ENCODE results near the gene AURKAIP1.
A peak's percentile ranks its signal among the peaks of the same experiment; 100 is the strongest.

AURKAIP1 gene

DNA sequence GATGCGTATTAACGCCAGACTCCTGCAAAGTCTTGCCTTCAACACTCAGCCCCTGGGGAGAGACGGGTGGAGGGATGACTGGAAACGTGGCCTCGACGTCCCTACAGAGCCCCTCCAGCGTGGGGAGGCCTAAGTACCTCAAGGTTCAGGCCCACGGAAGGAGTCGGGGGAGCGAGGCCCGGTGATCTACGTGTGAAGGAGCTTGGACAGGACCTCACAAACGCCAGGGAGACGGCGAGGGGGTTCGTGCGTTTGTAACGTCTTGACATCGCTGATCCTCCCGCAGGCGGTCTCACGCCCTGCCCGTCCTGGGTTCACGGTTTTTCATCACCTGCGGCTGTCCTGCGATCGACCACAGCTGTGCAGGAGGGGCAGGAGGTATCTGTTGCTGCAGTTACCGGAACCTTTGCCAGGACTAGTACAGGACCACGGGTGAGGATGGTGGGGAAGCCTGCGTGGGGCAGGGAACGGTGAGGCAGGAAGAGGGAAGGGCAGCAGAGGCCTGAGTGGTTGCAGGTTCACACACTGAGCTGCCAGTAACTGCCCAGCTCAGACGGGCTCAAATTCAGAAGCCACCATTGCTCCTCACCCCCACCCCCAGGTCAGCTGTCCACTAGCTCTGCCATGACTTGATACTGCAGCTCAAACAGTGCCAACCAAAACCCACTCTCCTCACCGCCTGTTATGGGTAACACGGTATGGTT is 25.0 kb upstream of the AURKAIP1 start:
- peak overlapping the region; percentile 95 for H3K9ac ChIP-seq (ENCODE audit: low read length)
- DNase-seq: peak; percentile 35
- H3K79me2 ChIP-seq (ENCODE audit: low read length): peaks cover 82% of the 10 kb centered on the region
- peak overlapping the region; percentile 83 for H2AFZ ChIP-seq (ENCODE audit: low read length)
- H4K20me1 ChIP-seq (ENCODE audit: insufficient read depth, low read length): no peaks in the 10 kb centered on the region
- peaks cover 13% of the 10 kb centered on the region for H3F3A ChIP-seq (ENCODE audit: insufficient read depth, low read length)
- H3K9me3 ChIP-seq (replicated peaks; ENCODE audit: insufficient read depth, low read length): no peaks in the 10 kb centered on the region
- peaks cover 11% of the 10 kb centered on the region for H3K36me3 ChIP-seq (replicated peaks; ENCODE audit: insufficient read depth, low read length)
- H3K4me2 ChIP-seq (ENCODE audit: low read depth, low read length): peak overlapping the region; percentile 89
- no peak for TF ChIP-seq EZH2phosphoT487 (IDR thresholded peaks at IDR 0.05; ENCODE audit: low read length)
- TF ChIP-seq EZH2 (optimal IDR thresholded peaks at IDR 0.05; ENCODE audit: low read depth, low read length): no peak
- TF ChIP-seq, protein P1, sequence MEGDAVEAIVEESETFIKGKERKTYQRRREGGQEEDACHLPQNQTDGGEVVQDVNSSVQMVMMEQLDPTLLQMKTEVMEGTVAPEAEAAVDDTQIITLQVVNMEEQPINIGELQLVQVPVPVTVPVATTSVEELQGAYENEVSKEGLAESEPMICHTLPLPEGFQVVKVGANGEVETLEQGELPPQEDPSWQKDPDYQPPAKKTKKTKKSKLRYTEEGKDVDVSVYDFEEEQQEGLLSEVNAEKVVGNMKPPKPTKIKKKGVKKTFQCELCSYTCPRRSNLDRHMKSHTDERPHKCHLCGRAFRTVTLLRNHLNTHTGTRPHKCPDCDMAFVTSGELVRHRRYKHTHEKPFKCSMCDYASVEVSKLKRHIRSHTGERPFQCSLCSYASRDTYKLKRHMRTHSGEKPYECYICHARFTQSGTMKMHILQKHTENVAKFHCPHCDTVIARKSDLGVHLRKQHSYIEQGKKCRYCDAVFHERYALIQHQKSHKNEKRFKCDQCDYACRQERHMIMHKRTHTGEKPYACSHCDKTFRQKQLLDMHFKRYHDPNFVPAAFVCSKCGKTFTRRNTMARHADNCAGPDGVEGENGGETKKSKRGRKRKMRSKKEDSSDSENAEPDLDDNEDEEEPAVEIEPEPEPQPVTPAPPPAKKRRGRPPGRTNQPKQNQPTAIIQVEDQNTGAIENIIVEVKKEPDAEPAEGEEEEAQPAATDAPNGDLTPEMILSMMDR (IDR thresholded peaks at IDR 0.05; ENCODE audit: low read length): no peak
- H3K4me1 ChIP-seq (ENCODE audit: low read length): peaks cover 14% of the 10 kb centered on the region
- H3K9me2 ChIP-seq (replicated peaks; ENCODE audit: insufficient read depth, low read length): no peaks in the 10 kb centered on the region
- H3K4me3 ChIP-seq (ENCODE audit: low read length): peak overlapping the region; percentile 100
- H3K27me3 ChIP-seq (replicated peaks; ENCODE audit: insufficient read depth, low read length): no peaks in the 10 kb centered on the region
- peak overlapping the region; percentile 61; the same call in 1 of the 2 replicates for H3K27ac ChIP-seq (ENCODE audit: low read length)

- Histone ChIP-seq H3K79me2 (ENCODE audit: low read length) (peaks cover 76% of the 10 kb centered on the region), H3K4me2 (ENCODE audit: low read depth, low read length) (peak within 1 kb of the TSS; percentile 90), H3K27me3 (replicated peaks; ENCODE audit: insufficient read depth, low read length) (no peaks in the 10 kb centered on the region), H3K9ac (ENCODE audit: low read length) (peak within 1 kb of the TSS; percentile 97), H3K4me3 (ENCODE audit: low read length) (peak within 1 kb of the TSS; percentile 100), H4K20me1 (ENCODE audit: insufficient read depth, low read length) (no peaks in the 10 kb centered on the region), H2AFZ (ENCODE audit: low read length) (peak within 1 kb of the TSS; percentile 83), H3K27ac (ENCODE audit: low read length) (peak within 1 kb of the TSS; percentile 61; the same call in 1 of the 2 replicates), H3K9me2 (replicated peaks; ENCODE audit: insufficient read depth, low read length) (no peaks in the 10 kb centered on the region), H3K4me1 (ENCODE audit: low read length) (peaks cover 14% of the 10 kb centered on the region), H3K36me3 (replicated peaks; ENCODE audit: insufficient read depth, low read length) (peaks cover 11% of the 10 kb centered on the region), H3F3A (ENCODE audit: insufficient read depth, low read length) (peaks cover 13% of the 10 kb centered on the region), H3K9me3 (replicated peaks; ENCODE audit: insufficient read depth, low read length) (no peaks in the 10 kb centered on the region)
- DNase-seq: peak; percentile 99
- TF ChIP-seq, protein P1 (IDR thresholded peaks at IDR 0.05; ENCODE audit: low read length): peak; percentile 43
- TF ChIP-seq EZH2 (optimal IDR thresholded peaks at IDR 0.05; ENCODE audit: low read depth, low read length): no peak
Measured at GRCh38 chr1:1399187-1399871, 24.3 kb upstream of the AURKAIP1 start, which contains the start of gene CCNL2. Gene CCNL2, minus strand, starts transcription at chr1:1399335. Its CDS starts 29 bp downstream, at chr1:1399306.

- peaks cover 14% of the 10 kb centered on the region for H3K4me1 ChIP-seq (ENCODE audit: low read length)
- TF ChIP-seq, protein P1 (IDR thresholded peaks at IDR 0.05; ENCODE audit: low read length): no peak
- TF ChIP-seq EZH2 (optimal IDR thresholded peaks at IDR 0.05; ENCODE audit: low read depth, low read length) (no peak), EZH2phosphoT487 (IDR thresholded peaks at IDR 0.05; ENCODE audit: low read length) (no peak)
- peak overlapping the region; percentile 90 for H3K4me2 ChIP-seq (ENCODE audit: low read depth, low read length)
- no peaks in the 10 kb centered on the region for H3K9me3 ChIP-seq (replicated peaks; ENCODE audit: insufficient read depth, low read length)
- no peaks in the 10 kb centered on the region for H3K27me3 ChIP-seq (replicated peaks; ENCODE audit: insufficient read depth, low read length)
- H3K9me2 ChIP-seq (replicated peaks; ENCODE audit: insufficient read depth, low read length): no peaks in the 10 kb centered on the region
- 0 out of 2 replicates have a peak overlapping the region, but pooled peaks have one; percentile 42 for H2AFZ ChIP-seq (ENCODE audit: low read length)
- H4K20me1 ChIP-seq (ENCODE audit: insufficient read depth, low read length): no peaks in the 10 kb centered on the region
- H3F3A ChIP-seq (ENCODE audit: insufficient read depth, low read length): peaks cover 11% of the 10 kb centered on the region
- DNase-seq: no peak
- H3K79me2 ChIP-seq (ENCODE audit: low read length): peaks cover 79% of the 10 kb centered on the region
- H3K27ac ChIP-seq (ENCODE audit: low read length): peak overlapping the region; percentile 33; the same call in 1 of the 2 replicates
- peak overlapping the region; percentile 97 for H3K9ac ChIP-seq (ENCODE audit: low read length)
- peak overlapping the region; percentile 99 for H3K4me3 ChIP-seq (ENCODE audit: low read length)
- H3K36me3 ChIP-seq (replicated peaks; ENCODE audit: insufficient read depth, low read length): peaks cover 11% of the 10 kb centered on the region
Measured at GRCh38 chr1:1398677-1399186, 23.7 kb upstream of the AURKAIP1 start.
